HepG2 (cell line): ENCODE measurements around the gene CYP17A1. TPM values are rescaled to one million over a fixed set of nuclear protein-coding genes. Genes with fewer than 3 reads are reported as not detected.

Experiments
- ATAC-seq: fragments of 200-7000 bp; cut with Tn5 transposase; 3 replicates; pipeline ENCODE4 v1.9.1; 2020; ENCODE audit warnings: mild to moderate bottlenecking, moderate library complexity
- BruUV-seq: library from RNA; stranded (reverse); fragments of 400-500 nt; replicated peaks from 2 replicates; lab custom pipeline; 2021; lab: Mats Ljungman, UMichigan
- CTCF ChIA-PET: fragments of 300-600 bp; formaldehyde crosslinking; extraction: SDS; loops from one replicate; lab custom pipeline; 2021; ENCODE audit warnings: low total read pairs, inconsistent platforms, low intra/inter-chr PET ratio; lab: Yijun Ruan, JAX
- POLR2A ChIA-PET: fragments of 350-600 bp; sonication (Branson Sonifier 250); formaldehyde crosslinking; loops from one replicate; lab custom pipeline; 2020; ENCODE audit warnings: antibody characterized with exemption, inconsistent platforms; lab: Yijun Ruan, JAX
- DNase-seq: peaks from one replicate; pipeline ENCODE4 v3.0.0-alpha.2; 2015; ENCODE audit warnings: low spot score
- FAIRE-seq: peaks from 3 replicates; lab custom pipeline; 2011; peaks lifted over from hg19 to GRCh38; lab: Jason Lieb, UNC
- H2AFZ ChIP-seq: one replicate; pipeline ENCODE4 v1.6.1; 2011; ENCODE audit warnings: low read length, inconsistent platforms
- H3K27ac ChIP-seq: fragments of 300-600 bp; 3 replicates; pipeline ENCODE4 v1.8.0; 2011; ENCODE audit warnings: mixed run types, mild to moderate bottlenecking, mixed read lengths, low read length, inconsistent platforms; ENCODE audit not compliant: insufficient read depth; ENCODE audit errors: extremely low read length
- H3K27me3 ChIP-seq, 2 experiments: fragments of 200-600 bp in 1 of 2; 2 replicates in 1 of 2; 3 replicates in 1 of 2; pipeline versions ENCODE4 v1.6.0 to v1.8.0; 2011; ENCODE audit warnings: low read length in 2 of 2, mild to moderate bottlenecking in 2 of 2, moderate library complexity in 2 of 2, inconsistent platforms in 1 of 2; ENCODE audit not compliant: insufficient read depth in 2 of 2, control insufficient read depth in 1 of 2
- H3K36me3 ChIP-seq, 2 experiments: fragments of 200-600 bp in 1 of 2; replicated peaks in 1 of 2; 2 replicates in 1 of 2; 3 replicates in 1 of 2; pipeline versions ENCODE4 v1.5.1 to v1.8.0; 2011; ENCODE audit warnings: low read length in 2 of 2, inconsistent platforms in 1 of 2; ENCODE audit not compliant: insufficient read depth in 2 of 2, control insufficient read depth in 1 of 2
- H3K4me1 ChIP-seq: 2 replicates; pipeline ENCODE4 v1.5.1; 2012; ENCODE audit warnings: low read length, inconsistent platforms; ENCODE audit not compliant: insufficient read depth
- H3K4me2 ChIP-seq: 2 replicates; pipeline ENCODE4 v1.6.0; 2011; ENCODE audit warnings: low read depth, low read length, inconsistent platforms
- H3K4me3 ChIP-seq, 3 experiments: fragments of 200-600 bp in 1 of 3; sonication (generic), shearing (Covaris generic) in 1 of 3; replicated peaks in 1 of 3; 2 replicates each; pipeline ENCODE4 v1.5.1; 2011 to 2016; ENCODE audit warnings: low read length in 3 of 3, inconsistent platforms in 2 of 3, low read depth in 2 of 3, mild to moderate bottlenecking in 2 of 3, control low read depth in 1 of 3, mixed read lengths in 1 of 3; ENCODE audit not compliant: insufficient read depth in 1 of 3
- H3K79me2 ChIP-seq: one replicate; pipeline ENCODE4 v1.6.1; 2011; ENCODE audit warnings: low read length, inconsistent platforms; ENCODE audit not compliant: insufficient read depth
- H3K9ac ChIP-seq: 2 replicates; pipeline ENCODE4 v1.6.0; 2011; ENCODE audit warnings: mild to moderate bottlenecking, low read depth, low read length, inconsistent platforms; ENCODE audit not compliant: insufficient read depth
- H3K9me3 ChIP-seq: 2 replicates; pipeline ENCODE4 v1.5.1; 2012; ENCODE audit warnings: mild to moderate bottlenecking, low read length
- H4K20me1 ChIP-seq: 2 replicates; pipeline ENCODE4 v1.6.0; 2011; ENCODE audit warnings: inconsistent platforms, mild to moderate bottlenecking, low read length, moderate library complexity; ENCODE audit not compliant: insufficient read depth
- CSRNP1 ChIP-seq: sonication (generic); formaldehyde crosslinking; IDR thresholded peaks from 2 replicates; pipeline ENCODE4 v1.8.1; 2023; ENCODE audit warnings: mild to moderate bottlenecking, missing genetic modification reagents
- GTF3A ChIP-seq: sonication (generic); formaldehyde crosslinking; conservative IDR thresholded peaks from 2 replicates; pipeline ENCODE4 v1.4.0; 2020; ENCODE audit warnings: mild to moderate bottlenecking, missing genetic modification reagents
- NFIC ChIP-seq: IDR thresholded peaks from 2 replicates; pipeline ENCODE4 v1.6.1; 2012; ENCODE audit warnings: mild to moderate bottlenecking, low read length, inconsistent platforms
- POLR2G ChIP-seq: fragments of 200-400 bp; formaldehyde crosslinking; IDR thresholded peaks from 2 replicates; pipeline ENCODE4 v1.6.1; 2018; ENCODE audit warnings: mild to moderate bottlenecking, low read depth, low read length, moderate library complexity
- TCF7L2 ChIP-seq: IDR thresholded peaks from 2 replicates; pipeline ENCODE4 v1.6.1; 2011; ENCODE audit warnings: mild to moderate bottlenecking, low read depth, low read length, moderate library complexity
- TOE1 ChIP-seq: sonication (generic); formaldehyde crosslinking; IDR thresholded peaks from 2 replicates; pipeline ENCODE4 v1.4.0; 2020; ENCODE audit warnings: mild to moderate bottlenecking, missing genetic modification reagents
- ZBTB1 ChIP-seq: sonication (generic); formaldehyde crosslinking; IDR thresholded peaks from 2 replicates; pipeline ENCODE4 v1.4.0; 2020; ENCODE audit warnings: missing genetic modification reagents, borderline replicate concordance
- ZBTB37 ChIP-seq: sonication (generic); formaldehyde crosslinking; IDR thresholded peaks from 2 replicates; pipeline ENCODE4 v1.4.0; 2020; ENCODE audit warnings: mild to moderate bottlenecking, missing genetic modification reagents
- ZNF225 ChIP-seq: sonication (generic); formaldehyde crosslinking; IDR thresholded peaks from 2 replicates; pipeline ENCODE4 v1.4.0; 2020; ENCODE audit warnings: mild to moderate bottlenecking, missing genetic modification reagents
- ZNF230 ChIP-seq: sonication (generic); formaldehyde crosslinking; IDR thresholded peaks from 2 replicates; pipeline ENCODE4 v1.4.0; 2020; ENCODE audit warnings: mild to moderate bottlenecking, missing genetic modification reagents
- ZNF276 ChIP-seq: sonication (generic); formaldehyde crosslinking; IDR thresholded peaks from 2 replicates; pipeline ENCODE4 v1.4.0; 2020; ENCODE audit warnings: mild to moderate bottlenecking, low read depth, missing genetic modification reagents
- ZNF331 ChIP-seq: sonication (generic); formaldehyde crosslinking; IDR thresholded peaks from 2 replicates; pipeline ENCODE4 v1.4.0; 2020; ENCODE audit warnings: missing genetic modification reagents
- ZNF34 ChIP-seq: sonication (generic); formaldehyde crosslinking; IDR thresholded peaks from 2 replicates; pipeline ENCODE4 v1.4.0; 2020; ENCODE audit warnings: mild to moderate bottlenecking, missing genetic modification reagents, borderline replicate concordance
- ZNF639 ChIP-seq: conservative IDR thresholded peaks from 2 replicates; pipeline ENCODE4 v1.6.1; 2018; ENCODE audit warnings: missing genetic modification reagents
- WGBS: methylation state at CpG from one replicate; pipeline ENCODE4 v1.1.6; 2017; ENCODE audit warnings: low lambda C conversion rate; 5-methylcytosine and 5-hydroxymethylcytosine counted together
- in situ Hi-C: cut with HindIII; loops from 2 replicates; pipeline ENCODE4 v1.10.0; 2017; ENCODE audit warnings: low pct_unique_long_range_greater_than_20kb; ENCODE audit not compliant: extremely low pct_ligation_motif_present
- intact Hi-C: fragments of 100-400 bp; cut with micrococcal nuclease; formaldehyde crosslinking; loops from one replicate; pipeline ENCODE4 v1.10.0; 2022; ENCODE audit not compliant: unreplicated experiment
- polyA plus RNA-seq, 8 experiments: library from polyadenylated mRNA; depleted of rRNA in 3 of 8; stranded (reverse) in 7 of 8; unstranded in 1 of 8; fragments of >200 nt; fragmentation: Illumina TruSeq in 4 of 8; extraction: Trizol in 4 of 8; gene quantifications; 2 replicates each; pipeline versions ENCODE4 v1.2.1 to v1.2.3, GENCODE V29; 2011 to 2016; ENCODE audit warnings: low read depth in 4 of 8, missing spikeins in 1 of 8, mixed read lengths in 1 of 8; ENCODE audit not compliant: insufficient read depth in 1 of 8
- total RNA-seq, 5 experiments: library from RNA; depleted of rRNA; stranded (reverse); fragments of >200 nt; fragmentation: Illumina TruSeq; extraction: Trizol; gene quantifications; 2 replicates each; pipeline ENCODE4 v1.2.3, GENCODE V29; 2016; ENCODE audit warnings: low read depth in 1 of 5

The CYP17A1 gene
- total and polyA plus RNA-seq, 2 of the 13 experiments (the other 11 are each of a cell fraction or from before 2014, with no cell fraction given): 0.13 to 1.1 TPM

- no peak for TF ChIP-seq POLR2G
These were observed 21.2 kb downstream of the CYP17A1 start (continued) for GRCh38 chr10:102815790-102816549.

GRCh38 chr10:102814873-102815661, 22.1 kb downstream of the CYP17A1 start:
- ATAC-seq (peak; percentile 82), FAIRE-seq (peak; percentile 97), DNase-seq (peak; percentile 90)
- in situ Hi-C loops (loop anchor here (10.0 kb wide), 1 partner anchor 70 kb away; the partner anchor contains the start of gene WBP1L), intact Hi-C loops (loop anchor here (1.0 to 2.0 kb wide), 2 partner anchors 62 to 72 kb away; partner anchors contain the start of gene WBP1L)
- Histone ChIP-seq H3K79me2 (no peaks in the 10 kb centered on the region), H3K4me2 (peak overlapping the region; percentile 88), H3K27ac (peak overlapping the region; percentile 90), H3K36me3 (peaks cover 3 to 12% of the 10 kb centered on the region in 2 experiments; a peak in 2 of 5 replicates), H3K9me3 (no peaks in the 10 kb centered on the region), H3K4me3 (peak overlapping the region in 2 of 3 experiments; percentile 26 to 56; a peak in 4 of 6 replicates), H3K27me3 (no peaks in the 10 kb centered on the region), H2AFZ (no peak overlapping the region), H3K9ac (peak overlapping the region; percentile 65), H3K4me1 (peaks cover 42% of the 10 kb centered on the region), H4K20me1 (no peaks in the 10 kb centered on the region)
- CTCF ChIA-PET: no interaction called here
- no TSS peak for BruUV-seq
- POLR2A ChIA-PET: interaction anchor here (0.6 to 3.1 kb wide), 8 partner anchors 17 to 373 kb away, joined by 3 to 25 read pairs (median 6); partner anchors contain the start of genes ARL3, SFXN2 and WBP1L
- 5% methylated on average over 12 of the region's 23 CpGs for WGBS
- TF ChIP-seq ZNF225 (no peak), ZNF276 (no peak), TOE1 (CRISPR knock-in tag) (no peak), ZNF230 (no peak; the same call in 1 of the 2 replicates), GTF3A (CRISPR knock-in tag) (no peak), ZNF34 (CRISPR knock-in tag) (no peak), CSRNP1 (CRISPR knock-in tag) (0 out of 2 replicates have a peak, but pooled peaks have one; percentile 37), ZNF331 (peak; percentile 80; the same call in 1 of the 2 replicates), ZNF639 (CRISPR knock-in tag) (peak; percentile 40; the same call in 1 of the 2 replicates), TCF7L2 (no peak), ZBTB1 (CRISPR knock-in tag) (no peak), NFIC (no peak), ZBTB37 (CRISPR knock-in tag) (peak; percentile 33; the same call in 1 of the 2 replicates)
